ENCODE data around the gene RASGEF1B. TPM values are rescaled to one million over a fixed set of nuclear protein-coding genes. Genes with fewer than 3 reads are reported as not detected.

Gene RASGEF1B
- total RNA-seq, 1 experiment from 2014 or later, result 7.5 TPM

DNA sequence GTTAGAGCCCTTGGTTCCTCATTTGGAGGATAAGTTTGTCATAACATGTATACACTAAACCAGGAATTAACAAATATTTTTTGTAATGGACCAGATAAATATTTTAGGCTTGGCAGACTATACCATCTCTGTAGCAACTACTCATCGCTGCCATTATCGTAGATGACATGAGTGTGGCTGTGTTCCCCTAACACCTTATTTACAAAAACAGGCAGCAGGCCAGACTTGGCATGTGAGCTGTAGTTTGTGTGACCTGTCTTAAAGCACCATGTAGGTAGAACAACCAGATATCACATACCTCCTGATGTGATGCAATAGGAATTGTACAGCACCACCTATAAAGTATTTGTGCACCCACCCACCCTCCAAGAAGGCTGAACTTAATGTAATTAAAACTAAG lies 82.0 kb downstream of the RASGEF1B start:
- no peak overlapping the region; a peak in 1 of 7 replicates for H3K27ac Mint-ChIP-seq
- no peak overlapping the region for H3T11ph ChIP-seq (ENCODE audit: low read length)
- H3K18ac ChIP-seq (ENCODE audit: insufficient read length, low read depth, low read length), result no peak overlapping the region
- H3K4me2 ChIP-seq (ENCODE audit: insufficient read depth, insufficient read length, low read length), result no peak overlapping the region
- H2BK5ac ChIP-seq (ENCODE audit: insufficient read length, low read length), result no peak overlapping the region
- no peak overlapping the region for H3K9ac ChIP-seq (ENCODE audit: extremely low read depth, insufficient read length, low read length)
- H2AK5ac ChIP-seq (ENCODE audit: insufficient read length, low read length), result no peak overlapping the region
- H2AFZ ChIP-seq (ENCODE audit: low read length), result no peak overlapping the region
- H4K5ac ChIP-seq (ENCODE audit: insufficient read length, low read depth, low read length), result no peak overlapping the region
- DNase-seq, result no peak
- H4K20me1 ChIP-seq (ENCODE audit: control insufficient read depth, insufficient read depth, insufficient read length), result no peaks in the 10 kb centered on the region
- H3K36me3 Mint-ChIP-seq (ENCODE audit: insufficient read depth in 1 of 3, low read depth in 3 of 3), result peaks cover 0 to 1% (median 0%) of the 10 kb centered on the region in 3 experiments; a peak in 2 of 7 replicates
- no peak overlapping the region for H3K23ac ChIP-seq (ENCODE audit: insufficient read length, low read depth, low read length)
- no peak overlapping the region for H2BK15ac ChIP-seq (ENCODE audit: low read depth, low read length)
- no peaks in the 10 kb centered on the region for H3K4me1 Mint-ChIP-seq
- no peak overlapping the region for H3K56ac ChIP-seq (ENCODE audit: insufficient read length, low read depth, low read length)
- H3K4ac ChIP-seq (ENCODE audit: low read depth, low read length), result no peak overlapping the region
- H3K9me3 Mint-ChIP-seq, result peaks cover 14 to 15% of the 10 kb centered on the region in 2 experiments
- no peak overlapping the region for H4K8ac ChIP-seq (replicated peaks; ENCODE audit: insufficient read length, low read depth, low read length)
- H3K9me3 ChIP-seq (ENCODE audit: control insufficient read depth, low read depth, low read length), result no peaks in the 10 kb centered on the region
- no peaks in the 10 kb centered on the region for H3K27me3 ChIP-seq (ENCODE audit: insufficient read depth, low read length)
- WGBS (ENCODE audit: extremely low coverage, insufficient read length, low lambda C conversion rate), result no CpG with 5 or more reads among the region's 2 CpGs
- TF ChIP-seq, protein P1, sequence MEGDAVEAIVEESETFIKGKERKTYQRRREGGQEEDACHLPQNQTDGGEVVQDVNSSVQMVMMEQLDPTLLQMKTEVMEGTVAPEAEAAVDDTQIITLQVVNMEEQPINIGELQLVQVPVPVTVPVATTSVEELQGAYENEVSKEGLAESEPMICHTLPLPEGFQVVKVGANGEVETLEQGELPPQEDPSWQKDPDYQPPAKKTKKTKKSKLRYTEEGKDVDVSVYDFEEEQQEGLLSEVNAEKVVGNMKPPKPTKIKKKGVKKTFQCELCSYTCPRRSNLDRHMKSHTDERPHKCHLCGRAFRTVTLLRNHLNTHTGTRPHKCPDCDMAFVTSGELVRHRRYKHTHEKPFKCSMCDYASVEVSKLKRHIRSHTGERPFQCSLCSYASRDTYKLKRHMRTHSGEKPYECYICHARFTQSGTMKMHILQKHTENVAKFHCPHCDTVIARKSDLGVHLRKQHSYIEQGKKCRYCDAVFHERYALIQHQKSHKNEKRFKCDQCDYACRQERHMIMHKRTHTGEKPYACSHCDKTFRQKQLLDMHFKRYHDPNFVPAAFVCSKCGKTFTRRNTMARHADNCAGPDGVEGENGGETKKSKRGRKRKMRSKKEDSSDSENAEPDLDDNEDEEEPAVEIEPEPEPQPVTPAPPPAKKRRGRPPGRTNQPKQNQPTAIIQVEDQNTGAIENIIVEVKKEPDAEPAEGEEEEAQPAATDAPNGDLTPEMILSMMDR (conservative IDR thresholded peaks at IDR 0.05), result no peak
- no peaks in the 10 kb centered on the region for H3K23me2 ChIP-seq (ENCODE audit: insufficient read length, low read depth, low read length, poor library complexity, severe bottlenecking)
- H3K4me1 ChIP-seq (ENCODE audit: insufficient read depth, low read length), result no peaks in the 10 kb centered on the region
- H3K79me2 ChIP-seq (ENCODE audit: insufficient read depth, low read length), result no peaks in the 10 kb centered on the region
- H2BK120ac ChIP-seq (ENCODE audit: low read depth, low read length, poor library complexity, severe bottlenecking), result no peak overlapping the region
- no peak overlapping the region for H2BK12ac ChIP-seq (ENCODE audit: insufficient read length, low read depth, low read length)
- no peak overlapping the region for H3K4me3 Mint-ChIP-seq
- H3K14ac ChIP-seq (ENCODE audit: insufficient read depth, low read length), result no peak overlapping the region
- H4K91ac ChIP-seq (ENCODE audit: insufficient read length, low read depth, low read length), result no peak overlapping the region
- H3K79me1 ChIP-seq (ENCODE audit: insufficient read depth, low read depth, low read length, poor library complexity, severe bottlenecking), result no peaks in the 10 kb centered on the region
- H3K27ac ChIP-seq (ENCODE audit: insufficient read length, low read depth, low read length), result no peak overlapping the region
- H2BK20ac ChIP-seq (ENCODE audit: low read depth, low read length, poor library complexity, severe bottlenecking), result no peak overlapping the region
- peaks cover 5% of the 10 kb centered on the region for H3K27me3 Mint-ChIP-seq (ENCODE audit: low read depth)

Data from H9 (cell line).